ENCODE data around the gene WASL. TPM values are rescaled to one million over a fixed set of nuclear protein-coding genes. Genes with fewer than 3 reads are reported as not detected.

WASL gene
- total RNA-seq, 1 donor from 2014 or later, result 33.7 TPM

GRCh38 chr7:123732413-123733091 lies 16.3 kb downstream of the WASL start:
- Mint-ChIP-seq H3K4me1 (ENCODE audit: unreplicated experiment) (peaks cover 2% of the 10 kb centered on the region), H3K9me3 (ENCODE audit: unreplicated experiment) (no peaks in the 10 kb centered on the region), H3K27me3 (ENCODE audit: unreplicated experiment) (no peaks in the 10 kb centered on the region), H3K27ac (ENCODE audit: unreplicated experiment) (no peak overlapping the region), H3K4me3 (ENCODE audit: unreplicated experiment) (no peak overlapping the region), H3K36me3 (ENCODE audit: low read depth, unreplicated experiment) (no peaks in the 10 kb centered on the region)
- TF ChIP-seq, protein P1, sequence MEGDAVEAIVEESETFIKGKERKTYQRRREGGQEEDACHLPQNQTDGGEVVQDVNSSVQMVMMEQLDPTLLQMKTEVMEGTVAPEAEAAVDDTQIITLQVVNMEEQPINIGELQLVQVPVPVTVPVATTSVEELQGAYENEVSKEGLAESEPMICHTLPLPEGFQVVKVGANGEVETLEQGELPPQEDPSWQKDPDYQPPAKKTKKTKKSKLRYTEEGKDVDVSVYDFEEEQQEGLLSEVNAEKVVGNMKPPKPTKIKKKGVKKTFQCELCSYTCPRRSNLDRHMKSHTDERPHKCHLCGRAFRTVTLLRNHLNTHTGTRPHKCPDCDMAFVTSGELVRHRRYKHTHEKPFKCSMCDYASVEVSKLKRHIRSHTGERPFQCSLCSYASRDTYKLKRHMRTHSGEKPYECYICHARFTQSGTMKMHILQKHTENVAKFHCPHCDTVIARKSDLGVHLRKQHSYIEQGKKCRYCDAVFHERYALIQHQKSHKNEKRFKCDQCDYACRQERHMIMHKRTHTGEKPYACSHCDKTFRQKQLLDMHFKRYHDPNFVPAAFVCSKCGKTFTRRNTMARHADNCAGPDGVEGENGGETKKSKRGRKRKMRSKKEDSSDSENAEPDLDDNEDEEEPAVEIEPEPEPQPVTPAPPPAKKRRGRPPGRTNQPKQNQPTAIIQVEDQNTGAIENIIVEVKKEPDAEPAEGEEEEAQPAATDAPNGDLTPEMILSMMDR (IDR thresholded peaks at IDR 0.05; ENCODE audit: unreplicated experiment), result no peak
- DNase-seq (ENCODE audit: low spot score), result no peak

DNA sequence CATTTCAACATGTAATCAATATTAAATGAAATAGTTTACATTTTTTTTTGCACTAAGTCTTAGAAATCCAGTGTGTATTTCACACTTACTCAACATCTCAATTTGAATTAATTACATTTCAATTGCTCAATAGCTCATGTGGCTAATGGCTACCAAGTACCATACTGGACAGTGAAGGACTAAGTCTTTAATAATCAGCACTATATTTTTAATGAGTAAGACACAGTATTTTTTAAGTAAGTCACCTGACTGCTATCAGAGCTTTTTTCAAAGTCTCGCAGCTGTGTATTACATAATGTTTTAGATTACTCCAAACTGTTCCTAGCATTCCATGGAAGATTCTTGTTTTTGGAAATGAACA lies 19.6 kb downstream of the WASL start:
- no peak for DNase-seq (ENCODE audit: low spot score)
- H3K9me3 Mint-ChIP-seq (ENCODE audit: unreplicated experiment), result no peaks in the 10 kb centered on the region
- H3K36me3 Mint-ChIP-seq (ENCODE audit: low read depth, unreplicated experiment), result no peaks in the 10 kb centered on the region
- H3K27me3 Mint-ChIP-seq (ENCODE audit: unreplicated experiment), result no peaks in the 10 kb centered on the region
- H3K4me1 Mint-ChIP-seq (ENCODE audit: unreplicated experiment), result peaks cover 14% of the 10 kb centered on the region
- no peak overlapping the region for H3K4me3 Mint-ChIP-seq (ENCODE audit: unreplicated experiment)
- TF ChIP-seq, protein P1 (IDR thresholded peaks at IDR 0.05; ENCODE audit: unreplicated experiment), result no peak
- no peak overlapping the region for H3K27ac Mint-ChIP-seq (ENCODE audit: unreplicated experiment)

GRCh38 chr7:123727071-123727837 lies 21.5 kb downstream of the WASL start:
- Mint-ChIP-seq H3K27ac (ENCODE audit: unreplicated experiment) (no peak overlapping the region), H3K27me3 (ENCODE audit: unreplicated experiment) (no peaks in the 10 kb centered on the region), H3K9me3 (ENCODE audit: unreplicated experiment) (no peaks in the 10 kb centered on the region), H3K4me1 (ENCODE audit: unreplicated experiment) (peaks cover 24% of the 10 kb centered on the region), H3K4me3 (ENCODE audit: unreplicated experiment) (no peak overlapping the region), H3K36me3 (ENCODE audit: low read depth, unreplicated experiment) (no peaks in the 10 kb centered on the region)
- no peak for DNase-seq (ENCODE audit: low spot score)
- TF ChIP-seq, protein P1 (IDR thresholded peaks at IDR 0.05; ENCODE audit: unreplicated experiment), result no peak

DNA sequence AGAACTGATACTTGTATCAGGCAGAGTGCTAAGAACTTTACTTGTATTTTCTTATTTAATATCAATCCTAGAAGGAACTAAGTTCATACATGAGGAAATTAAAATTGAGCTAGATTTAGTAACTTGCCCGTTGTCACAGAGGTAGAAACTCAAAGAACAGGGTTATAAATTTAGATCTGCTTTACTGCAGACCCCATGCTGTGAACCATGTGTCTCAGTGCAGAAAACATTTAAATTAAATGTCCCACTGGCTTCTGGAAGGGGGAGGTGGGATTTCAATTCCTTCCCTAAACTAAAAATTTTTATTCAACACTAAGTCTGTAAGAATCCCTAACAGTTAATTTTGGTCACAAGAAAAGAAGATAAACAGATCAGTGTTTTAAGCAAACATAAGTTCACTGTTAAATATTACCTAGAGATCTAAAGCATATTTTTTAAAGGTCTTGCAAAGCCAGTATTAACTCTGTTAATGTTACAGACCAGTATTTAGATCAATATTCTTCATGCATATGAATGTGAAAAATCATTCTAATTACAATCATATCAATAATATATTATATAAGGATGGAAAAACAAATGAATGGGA lies 23.1 kb downstream of the WASL start:
- TF ChIP-seq, protein P1 (IDR thresholded peaks at IDR 0.05; ENCODE audit: unreplicated experiment), result no peak
- Mint-ChIP-seq H3K27ac (ENCODE audit: unreplicated experiment) (no peak overlapping the region), H3K4me1 (ENCODE audit: unreplicated experiment) (peaks cover 24% of the 10 kb centered on the region), H3K36me3 (ENCODE audit: low read depth, unreplicated experiment) (no peaks in the 10 kb centered on the region), H3K9me3 (ENCODE audit: unreplicated experiment) (no peaks in the 10 kb centered on the region), H3K27me3 (ENCODE audit: unreplicated experiment) (no peaks in the 10 kb centered on the region), H3K4me3 (ENCODE audit: unreplicated experiment) (no peak overlapping the region)
- DNase-seq (ENCODE audit: low spot score), result no peak

GRCh38 chr7:123724817-123725253 lies 24.0 kb downstream of the WASL start:
- no peaks in the 10 kb centered on the region for H3K9me3 Mint-ChIP-seq (ENCODE audit: unreplicated experiment)
- H3K4me3 Mint-ChIP-seq (ENCODE audit: unreplicated experiment), result no peak overlapping the region
- no peak for DNase-seq (ENCODE audit: low spot score)
- TF ChIP-seq, protein P1 (IDR thresholded peaks at IDR 0.05; ENCODE audit: unreplicated experiment), result no peak
- no peaks in the 10 kb centered on the region for H3K27me3 Mint-ChIP-seq (ENCODE audit: unreplicated experiment)
- H3K4me1 Mint-ChIP-seq (ENCODE audit: unreplicated experiment), result peaks cover 24% of the 10 kb centered on the region
- no peak overlapping the region for H3K27ac Mint-ChIP-seq (ENCODE audit: unreplicated experiment)
- peaks cover 3% of the 10 kb centered on the region for H3K36me3 Mint-ChIP-seq (ENCODE audit: low read depth, unreplicated experiment)

Data from endothelial cell (in vitro differentiated cells).